ENCODE results near the gene PARVB. TPM values are rescaled to one million over a fixed set of nuclear protein-coding genes. Genes with fewer than 3 reads are reported as not detected.

PARVB gene
- total RNA-seq, 2 donors from 2014 or later = 7.3 to 9.2 TPM

- ATAC-seq = no peak
- 83 to 84% methylated on average over 14 of the region's 14 CpGs for WGBS, 2 donors
Measured at GRCh38 chr22:44071781-44072326, 47.8 kb downstream of the PARVB start.

GRCh38 chr22:44074337-44074984 is 50.4 kb downstream of the PARVB start:
- intact Hi-C loops (cut with DNase I) = no loop called here
- Histone ChIP-seq H3K27me3 (no peaks in the 10 kb centered on the region), H3K4me1 (no peaks in the 10 kb centered on the region), H3K9me3 (no peaks in the 10 kb centered on the region), H3K4me3 (no peak overlapping the region), H3K36me3 (replicated peaks in 1 of 2; ENCODE audit: insufficient read depth in 1 of 2, low read depth in 2 of 2) (no peaks in the 10 kb centered on the region), H3K27ac (no peak overlapping the region)
- ATAC-seq = no peak
- 60 to 77% methylated on average over 5 to 9 of the region's 11 CpGs for WGBS, 2 donors
- no peak for TF ChIP-seq CTCF (IDR thresholded peaks at IDR 0.05)
- TF ChIP-seq POLR2A (IDR thresholded peaks at IDR 0.05) = no peak
- no peak for DNase-seq

More at GRCh38 chr22:44071781-44072326, 47.8 kb downstream of the PARVB start:
- DNase-seq = no peak
- TF ChIP-seq CTCF (IDR thresholded peaks at IDR 0.05) = no peak
- TF ChIP-seq POLR2A (IDR thresholded peaks at IDR 0.05) = no peak
- Histone ChIP-seq H3K27me3 (no peaks in the 10 kb centered on the region), H3K4me3 (no peak overlapping the region), H3K27ac (no peak overlapping the region), H3K9me3 (no peaks in the 10 kb centered on the region), H3K36me3 (replicated peaks in 1 of 2; ENCODE audit: insufficient read depth in 1 of 2, low read depth in 2 of 2) (no peaks in the 10 kb centered on the region), H3K4me1 (no peaks in the 10 kb centered on the region)
- intact Hi-C loops (cut with DNase I) = no loop called here

- WGBS, 2 donors = 67 to 93% methylated on average over 9 to 11 of the region's 12 CpGs
- no peak for DNase-seq
- ATAC-seq = no peak
Measured at GRCh38 chr22:44075022-44075421, 50.9 kb downstream of the PARVB start.

GRCh38 chr22:44075670-44076069 is 51.6 kb downstream of the PARVB start:
- TF ChIP-seq CTCF (IDR thresholded peaks at IDR 0.05) = no peak
- TF ChIP-seq POLR2A (IDR thresholded peaks at IDR 0.05) = no peak
- DNase-seq (no peak), ATAC-seq (no peak)
- Histone ChIP-seq H3K27ac (no peak overlapping the region), H3K27me3 (no peaks in the 10 kb centered on the region), H3K36me3 (replicated peaks in 1 of 2; ENCODE audit: insufficient read depth in 1 of 2, low read depth in 2 of 2) (no peaks in the 10 kb centered on the region), H3K4me3 (no peak overlapping the region), H3K9me3 (no peaks in the 10 kb centered on the region), H3K4me1 (no peaks in the 10 kb centered on the region)
- 77 to 83% methylated on average over 10 to 11 of the region's 11 CpGs for WGBS, 2 donors
- intact Hi-C loops (cut with DNase I) = no loop called here

More at GRCh38 chr22:44075022-44075421, 50.9 kb downstream of the PARVB start:
- Histone ChIP-seq H3K27ac (no peak overlapping the region), H3K4me3 (no peak overlapping the region), H3K4me1 (no peaks in the 10 kb centered on the region), H3K9me3 (no peaks in the 10 kb centered on the region), H3K36me3 (replicated peaks in 1 of 2; ENCODE audit: insufficient read depth in 1 of 2, low read depth in 2 of 2) (no peaks in the 10 kb centered on the region), H3K27me3 (no peaks in the 10 kb centered on the region)
- intact Hi-C loops (cut with DNase I) = no loop called here
- TF ChIP-seq CTCF (IDR thresholded peaks at IDR 0.05) (no peak), POLR2A (IDR thresholded peaks at IDR 0.05) (no peak)

- intact Hi-C loops (cut with DNase I) = no loop called here
- no peak for DNase-seq
- no peak for TF ChIP-seq CTCF (IDR thresholded peaks at IDR 0.05)
- TF ChIP-seq POLR2A (IDR thresholded peaks at IDR 0.05) = no peak
- WGBS, 2 donors = 76 to 100% methylated on average over 1 to 5 of the region's 8 CpGs
- no peak for ATAC-seq
- H3K4me3 ChIP-seq = no peak overlapping the region
- H3K36me3 ChIP-seq (replicated peaks in 1 of 2; ENCODE audit: insufficient read depth in 1 of 2, low read depth in 2 of 2) = no peaks in the 10 kb centered on the region
- no peak overlapping the region for H3K27ac ChIP-seq
- no peaks in the 10 kb centered on the region for H3K4me1 ChIP-seq
- no peaks in the 10 kb centered on the region for H3K9me3 ChIP-seq
- no peaks in the 10 kb centered on the region for H3K27me3 ChIP-seq
Measured at GRCh38 chr22:44076825-44077224, 52.7 kb downstream of the PARVB start.

All from body of pancreas (tissue), 4 donors.